Kidney (tissue), 14 donors: ENCODE results near the gene AHSG. TPM values are rescaled to one million over a fixed set of nuclear protein-coding genes. Genes with fewer than 3 reads are reported as not detected.

Experiments
- DNase-seq, 5 donors: peaks; one replicate each; pipeline ENCODE4 v3.0.0-alpha.2; 2013 to 2020
- FAIRE-seq: peaks from 2 replicates; lab custom pipeline; 2012; peaks lifted over from hg19 to GRCh38; lab: Jason Lieb, UNC
- H3K27ac ChIP-seq, 2 donors: one replicate each; pipeline ENCODE4 v1.7.0; 2013; ENCODE audit warnings: low read depth in 2 of 2, low read length in 2 of 2, inconsistent platforms in 1 of 2
- H3K27me3 ChIP-seq: one replicate; pipeline ENCODE4 v1.7.1; 2013; ENCODE audit warnings: low read length, inconsistent platforms; ENCODE audit not compliant: control insufficient read depth, insufficient read depth
- H3K36me3 ChIP-seq, 3 donors: one replicate each; pipeline versions ENCODE4 v1.7.0 to v1.7.1; 2013; ENCODE audit warnings: low read length in 3 of 3, control low read depth in 1 of 3, inconsistent platforms in 1 of 3; ENCODE audit not compliant: insufficient read depth in 3 of 3, control insufficient read depth in 2 of 3
- H3K4me1 ChIP-seq, 3 donors: one replicate each; pipeline versions ENCODE4 v1.7.0 to v1.7.1; 2013; ENCODE audit warnings: low read length in 3 of 3, inconsistent platforms in 1 of 3, low read depth in 1 of 3; ENCODE audit not compliant: control insufficient read depth in 2 of 3, insufficient read depth in 2 of 3
- H3K4me3 ChIP-seq, 3 donors: one replicate each; pipeline versions ENCODE4 v1.7.0 to v1.8.1; 2013; ENCODE audit warnings: low read length in 3 of 3, control low read depth in 1 of 3, inconsistent platforms in 1 of 3
- H3K9ac ChIP-seq, 3 donors: one replicate each; pipeline versions ENCODE4 v1.7.0 to v1.7.1; 2013; ENCODE audit warnings: low read length in 3 of 3, control low read depth in 1 of 3, inconsistent platforms in 1 of 3
- H3K9me3 ChIP-seq, 3 donors: one replicate each; pipeline versions ENCODE4 v1.7.0 to v1.7.1; 2013; ENCODE audit warnings: low read length in 3 of 3, control low read depth in 1 of 3, inconsistent platforms in 1 of 3; ENCODE audit not compliant: control insufficient read depth in 2 of 3, insufficient read depth in 1 of 3
- CTCF ChIP-seq: IDR thresholded peaks from 3 replicates; pipeline ENCODE4 v1.5.1; 2012; ENCODE audit warnings: mild to moderate bottlenecking, moderate library complexity, borderline replicate concordance; ENCODE audit not compliant: insufficient read depth; ENCODE audit errors: extremely low read depth
- intact Hi-C: fragments of 100-400 bp; cut with DNase I; formaldehyde crosslinking; loops from one replicate; pipeline ENCODE4 v1.11.1; 2022
- polyA plus RNA-seq: library from polyadenylated mRNA; stranded (reverse); fragments of 350-450 nt; fragmentation: Illumina TruSeq; extraction: RNeasy Lipid Tissue Mini Kit (QIAGEN cat#74804); gene quantifications from one replicate; pipeline ENCODE4 v1.2.3, GENCODE V29; 2014; ENCODE audit warnings: low read depth, low replicate concordance; ENCODE audit not compliant: insufficient read depth
- total RNA-seq: library from RNA; stranded (reverse); fragmentation: NEBNext Ultra II Directional; extraction: Animal tissue kit (Norgen Biotek cat#: 25700); gene quantifications from one replicate; pipeline ENCODE4 v1.2.1, GENCODE V29; 2021
- donor health status: control.
- donor health status: control.
- donor health status: control.
- donor health status: control.
- donor health status: control.
- donor health status: DM: yes; HTN: yes; CAD: no.
- donor health status: Normal renal cell carcinoma (clear cell type).

The AHSG gene
- total and polyA plus RNA-seq, 2 donors from 2014 or later = 0.34 TPM; not detected in 1

- intact Hi-C loops = no loop called here
- Histone ChIP-seq H3K9ac (no peak overlapping the region), H3K4me1 (no peaks in the 10 kb centered on the region), H3K9me3 (no peaks in the 10 kb centered on the region), H3K27me3 (no peaks in the 10 kb centered on the region), H3K27ac (no peak overlapping the region), H3K36me3 (no peaks in the 10 kb centered on the region), H3K4me3 (no peak overlapping the region)
- TF ChIP-seq CTCF = no peak
- FAIRE-seq = no peak
- no peak for DNase-seq
Observed at GRCh38 chr3:186622651-186623310, 9.9 kb downstream of the AHSG start.

GRCh38 chr3:186624598-186624997 is 11.7 kb downstream of the AHSG start:
- no peak overlapping the region for H3K4me3 ChIP-seq
- no peaks in the 10 kb centered on the region for H3K27me3 ChIP-seq
- TF ChIP-seq CTCF = no peak
- no peaks in the 10 kb centered on the region for H3K4me1 ChIP-seq
- DNase-seq (no peak), FAIRE-seq (no peak)
- intact Hi-C loops = no loop called here
- H3K9me3 ChIP-seq = no peaks in the 10 kb centered on the region
- H3K27ac ChIP-seq = no peak overlapping the region
- H3K36me3 ChIP-seq = no peaks in the 10 kb centered on the region
- no peak overlapping the region for H3K9ac ChIP-seq

GRCh38 chr3:186625600-186626042 is 12.8 kb downstream of the AHSG start:
- no peak overlapping the region for H3K9ac ChIP-seq

More at GRCh38 chr3:186625600-186626042, 12.8 kb downstream of the AHSG start:
- intact Hi-C loops = no loop called here
- no peak overlapping the region for H3K4me3 ChIP-seq
- no peaks in the 10 kb centered on the region for H3K4me1 ChIP-seq
- no peak overlapping the region for H3K27ac ChIP-seq
- no peak for DNase-seq
- H3K9me3 ChIP-seq = no peaks in the 10 kb centered on the region
- no peak for TF ChIP-seq CTCF
- no peak for FAIRE-seq
- no peaks in the 10 kb centered on the region for H3K36me3 ChIP-seq
- no peaks in the 10 kb centered on the region for H3K27me3 ChIP-seq
